ENCODE measurements around the gene TBATA.

Gene TBATA

GRCh38 chr10:70759781-70760180 is 25.4 kb downstream of the TBATA start:
- DNase-seq = peak; percentile 24

GRCh38 chr10:70758757-70759514 is 26.2 kb downstream of the TBATA start:
- DNase-seq = peak; percentile 84

- no peak for DNase-seq
Measured at GRCh38 chr10:70757856-70758255, 27.3 kb downstream of the TBATA start.

GRCh38 chr10:70756700-70757360 is 28.3 kb downstream of the TBATA start:
- DNase-seq = no peak

- DNase-seq = no peak
Measured at GRCh38 chr10:70753841-70754621, 31.1 kb downstream of the TBATA start.

- no peak for DNase-seq
Measured at GRCh38 chr10:70753026-70753663, 32.0 kb downstream of the TBATA start.

- no peak for DNase-seq
Measured at GRCh38 chr10:70752571-70752970, 32.6 kb downstream of the TBATA start.

- no peak for DNase-seq
Measured at GRCh38 chr10:70751991-70752390, 33.2 kb downstream of the TBATA start.

GRCh38 chr10:70751356-70751755 is 33.8 kb downstream of the TBATA start:
- no peak for DNase-seq

- DNase-seq = no peak
Measured at GRCh38 chr10:70750156-70750703, 34.9 kb downstream of the TBATA start.

GRCh38 chr10:70749756-70750155 is 35.4 kb downstream of the TBATA start:
- DNase-seq = no peak

GRCh38 chr10:70748801-70749573 is 36.2 kb downstream of the TBATA start:
- DNase-seq = no peak

- no peak for DNase-seq
Measured at GRCh38 chr10:70748305-70748704, 36.9 kb downstream of the TBATA start.

GRCh38 chr10:70747192-70747965 is 37.8 kb downstream of the TBATA start:
- DNase-seq = no peak

- DNase-seq = no peak
Measured at GRCh38 chr10:70745555-70745954, 39.6 kb downstream of the TBATA start.

- peak; percentile 28 for DNase-seq
Measured at GRCh38 chr10:70744617-70745143, 40.5 kb downstream of the TBATA start.

GRCh38 chr10:70743879-70744278 is 41.3 kb downstream of the TBATA start:
- no peak for DNase-seq

GRCh38 chr10:70743430-70743788 is 41.8 kb downstream of the TBATA start:
- DNase-seq = no peak

- peak; percentile 66 for DNase-seq
Measured at GRCh38 chr10:70742537-70743429, 42.4 kb downstream of the TBATA start.
